WERI-Rb-1 (cell line): ENCODE data around the gene MRPS9.

Experiments
- DNase-seq: peaks from one replicate; pipeline ENCODE4 v3.0.0-alpha.2; 2020
- H3K27ac ChIP-seq: fragments of 250-450 bp; sonication (Bioruptor Pico); 2 replicates; pipeline ENCODE4 v1.5.1; 2020; ENCODE audit warnings: mild to moderate bottlenecking, moderate library complexity
- H3K27me3 ChIP-seq: fragments of 250-450 bp; sonication (Bioruptor Pico); 2 replicates; pipeline ENCODE4 v1.5.1; 2021; ENCODE audit warnings: mild to moderate bottlenecking, low read depth, moderate library complexity; ENCODE audit not compliant: insufficient read depth, severe bottlenecking
- H3K36me3 ChIP-seq: fragments of 250-450 bp; sonication (Bioruptor Pico); 2 replicates; pipeline ENCODE4 v1.5.1; 2020; ENCODE audit warnings: mild to moderate bottlenecking, moderate library complexity
- H3K4me3 ChIP-seq: 2 replicates; pipeline ENCODE4 v1.5.1; 2011; ENCODE audit warnings: low read depth, mild to moderate bottlenecking, control low read depth, low read length
- H3K9me3 ChIP-seq: fragments of 250-450 bp; sonication (Bioruptor Pico); 2 replicates; pipeline ENCODE4 v1.5.1; 2021; ENCODE audit warnings: mild to moderate bottlenecking, moderate library complexity; ENCODE audit not compliant: severe bottlenecking
- TF ChIP-seq, protein P1 (sequence below): IDR thresholded peaks from 2 replicates; pipeline ENCODE4 v1.5.1; 2011; ENCODE audit warnings: low read depth, mild to moderate bottlenecking, control low read depth, inconsistent platforms, low read length

Gene MRPS9

GRCh38 chr2:105081006-105081601, 43.2 kb downstream of the MRPS9 start:
- H3K4me3 ChIP-seq: no peak overlapping the region
- no peaks in the 10 kb centered on the region for H3K9me3 ChIP-seq
- H3K36me3 ChIP-seq: no peaks in the 10 kb centered on the region
- DNase-seq: no peak
- H3K27ac ChIP-seq: no peak overlapping the region
- TF ChIP-seq, protein P1, sequence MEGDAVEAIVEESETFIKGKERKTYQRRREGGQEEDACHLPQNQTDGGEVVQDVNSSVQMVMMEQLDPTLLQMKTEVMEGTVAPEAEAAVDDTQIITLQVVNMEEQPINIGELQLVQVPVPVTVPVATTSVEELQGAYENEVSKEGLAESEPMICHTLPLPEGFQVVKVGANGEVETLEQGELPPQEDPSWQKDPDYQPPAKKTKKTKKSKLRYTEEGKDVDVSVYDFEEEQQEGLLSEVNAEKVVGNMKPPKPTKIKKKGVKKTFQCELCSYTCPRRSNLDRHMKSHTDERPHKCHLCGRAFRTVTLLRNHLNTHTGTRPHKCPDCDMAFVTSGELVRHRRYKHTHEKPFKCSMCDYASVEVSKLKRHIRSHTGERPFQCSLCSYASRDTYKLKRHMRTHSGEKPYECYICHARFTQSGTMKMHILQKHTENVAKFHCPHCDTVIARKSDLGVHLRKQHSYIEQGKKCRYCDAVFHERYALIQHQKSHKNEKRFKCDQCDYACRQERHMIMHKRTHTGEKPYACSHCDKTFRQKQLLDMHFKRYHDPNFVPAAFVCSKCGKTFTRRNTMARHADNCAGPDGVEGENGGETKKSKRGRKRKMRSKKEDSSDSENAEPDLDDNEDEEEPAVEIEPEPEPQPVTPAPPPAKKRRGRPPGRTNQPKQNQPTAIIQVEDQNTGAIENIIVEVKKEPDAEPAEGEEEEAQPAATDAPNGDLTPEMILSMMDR: no peak
- H3K27me3 ChIP-seq: no peaks in the 10 kb centered on the region

GRCh38 chr2:105082107-105082506, 44.2 kb downstream of the MRPS9 start:
- H3K36me3 ChIP-seq: no peaks in the 10 kb centered on the region
- no peaks in the 10 kb centered on the region for H3K9me3 ChIP-seq
- H3K27me3 ChIP-seq: no peaks in the 10 kb centered on the region
- DNase-seq: no peak
- no peak overlapping the region for H3K4me3 ChIP-seq
- no peak overlapping the region for H3K27ac ChIP-seq
- TF ChIP-seq, protein P1: no peak

DNA sequence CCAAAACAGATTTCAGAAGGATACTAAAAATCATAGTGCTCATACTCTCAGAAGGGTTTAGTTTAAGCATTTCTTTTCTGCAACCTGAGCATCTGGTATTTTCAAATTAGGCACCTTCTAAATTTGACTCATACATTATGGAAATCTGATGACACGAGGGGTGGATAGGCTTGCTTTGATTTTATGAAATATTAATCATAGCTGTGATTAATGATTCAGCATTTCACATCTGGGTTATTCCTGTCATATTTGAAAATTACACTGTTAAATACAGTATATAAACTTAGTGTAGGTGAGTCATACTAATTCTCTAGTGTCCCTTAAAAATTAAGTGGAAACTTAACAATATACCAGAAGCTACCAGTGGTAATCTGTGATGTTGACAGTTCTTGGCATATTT, 47.7 kb downstream of the MRPS9 start:
- TF ChIP-seq, protein P1: no peak
- Histone ChIP-seq H3K27me3 (no peaks in the 10 kb centered on the region), H3K4me3 (no peak overlapping the region), H3K27ac (no peak overlapping the region), H3K9me3 (no peaks in the 10 kb centered on the region), H3K36me3 (no peaks in the 10 kb centered on the region)
- DNase-seq: no peak

DNA sequence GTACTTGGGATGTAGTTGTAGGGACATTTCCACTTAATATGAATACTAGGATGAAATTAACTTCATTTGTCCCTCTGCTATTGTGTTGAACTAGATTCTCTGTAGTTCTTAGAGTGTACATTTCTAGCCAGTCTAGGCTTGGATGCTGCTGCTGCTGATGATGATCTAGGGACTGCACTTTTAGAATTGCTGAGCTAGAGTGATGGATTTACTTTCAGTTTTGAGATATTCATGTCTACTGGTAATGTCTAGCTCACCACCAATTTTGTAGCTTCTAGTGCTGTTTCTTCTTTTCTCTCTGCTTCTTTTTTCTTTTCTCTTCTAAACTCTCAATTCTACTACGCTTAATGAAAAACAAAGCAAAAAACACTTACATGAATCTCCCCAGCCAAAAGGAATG, 49.4 kb downstream of the MRPS9 start:
- TF ChIP-seq, protein P1: no peak
- Histone ChIP-seq H3K36me3 (no peaks in the 10 kb centered on the region), H3K27me3 (no peaks in the 10 kb centered on the region), H3K4me3 (no peak overlapping the region), H3K9me3 (no peaks in the 10 kb centered on the region), H3K27ac (no peak overlapping the region)
- DNase-seq: no peak

GRCh38 chr2:105090091-105090490, 52.2 kb downstream of the MRPS9 start:
- Histone ChIP-seq H3K36me3 (no peaks in the 10 kb centered on the region), H3K4me3 (no peak overlapping the region), H3K9me3 (no peaks in the 10 kb centered on the region), H3K27me3 (no peaks in the 10 kb centered on the region), H3K27ac (no peak overlapping the region)
- TF ChIP-seq, protein P1: no peak
- no peak for DNase-seq

DNA sequence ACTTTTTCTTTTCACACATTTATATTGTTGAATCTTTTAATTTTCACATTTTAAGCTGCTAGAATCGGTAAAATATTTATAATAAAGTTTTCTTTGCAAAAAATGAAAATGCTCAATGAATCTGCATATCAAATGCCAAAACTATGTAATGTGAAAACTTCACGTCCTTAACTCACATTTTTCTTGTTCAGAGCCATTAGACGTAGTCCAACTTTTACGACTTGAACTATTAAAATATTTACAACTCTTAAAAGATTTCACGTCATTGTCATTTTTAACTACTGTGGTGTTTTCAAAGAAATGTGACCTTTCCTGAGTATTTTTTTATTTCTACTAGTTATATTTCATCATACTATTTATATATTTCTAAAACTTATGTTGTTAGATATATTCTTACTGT, 54.9 kb downstream of the MRPS9 start:
- Histone ChIP-seq H3K27me3 (no peaks in the 10 kb centered on the region), H3K27ac (no peak overlapping the region), H3K4me3 (no peak overlapping the region), H3K9me3 (no peaks in the 10 kb centered on the region), H3K36me3 (no peaks in the 10 kb centered on the region)
- TF ChIP-seq, protein P1: no peak
- DNase-seq: no peak
